Sigmoid colon (tissue), 7 donors: Measurements from ENCODE around the gene TNIK. TPM values are rescaled to one million over a fixed set of nuclear protein-coding genes. Genes with fewer than 3 reads are reported as not detected.

Experiments
- DNase-seq: peaks from one replicate; pipeline ENCODE4 v3.0.0-alpha.2; 2019
- H3K27ac ChIP-seq, 4 donors: fragments of 200-600 bp; sonication (generic); one replicate each; pipeline ENCODE4 v1.5.1; 2016 to 2019; ENCODE audit warnings: mild to moderate bottlenecking in 1 of 4
- H3K27me3 ChIP-seq, 3 donors: fragments of 200-600 bp; sonication (generic); one replicate each; pipeline ENCODE4 v1.5.1; 2019; ENCODE audit warnings: mild to moderate bottlenecking in 1 of 3
- H3K36me3 ChIP-seq, 4 donors: fragments of 200-600 bp; sonication (generic); one replicate each; pipeline ENCODE4 v1.5.1; 2016 to 2019
- H3K4me1 ChIP-seq, 4 donors: fragments of 200-600 bp; sonication (generic); one replicate each; pipeline ENCODE4 v1.5.1; 2017 to 2019
- H3K4me3 ChIP-seq, 4 donors: fragments of 200-600 bp; sonication (generic); one replicate each; pipeline ENCODE4 v1.5.1; 2017 to 2019; ENCODE audit warnings: mild to moderate bottlenecking in 2 of 4, moderate library complexity in 1 of 4
- H3K9me3 ChIP-seq, 4 donors: fragments of 200-600 bp in 3 of 4; sonication (generic) in 3 of 4; one replicate each; pipeline versions ENCODE4 v1.5.1 to v1.6.1; 2013 to 2019
- EP300 ChIP-seq, 4 donors: sonication (generic); formaldehyde crosslinking; IDR thresholded peaks; one replicate each; pipeline ENCODE4 v1.6.1; 2017; ENCODE audit warnings: antibody characterized with exemption in 4 of 4
- POLR2A ChIP-seq, 2 donors: fragments of 450-650 bp; IDR thresholded peaks; one replicate each; pipeline ENCODE4 v1.6.1; 2016; ENCODE audit warnings: antibody characterized with exemption in 2 of 2, mild to moderate bottlenecking in 2 of 2, moderate library complexity in 2 of 2
- POLR2AphosphoS5 ChIP-seq, 4 donors: sonication (generic); formaldehyde crosslinking; IDR thresholded peaks; one replicate each; pipeline ENCODE4 v1.6.1; 2017; ENCODE audit warnings: antibody characterized with exemption in 4 of 4
- WGBS, 2 donors: extraction: QIAGEN DNeasy Blood & Tissue Kit; methylation state at CpG; one replicate each; pipeline ENCODE4 v1.1.7; 2013; 5-methylcytosine and 5-hydroxymethylcytosine counted together
- intact Hi-C: fragments of 100-400 bp; cut with DNase I; formaldehyde crosslinking; loops from one replicate; pipeline ENCODE4 v1.15.1; 2023
- polyA plus RNA-seq, 3 donors: library from polyadenylated mRNA; stranded (reverse); fragments of 200-250 nt; gene quantifications; one replicate each; pipeline ENCODE4 v1.2.3, GENCODE V29; 2013
- total RNA-seq, 4 donors: library from RNA; depleted of rRNA; stranded (reverse); fragments of >200 nt; gene quantifications; one replicate each; pipeline ENCODE4 v1.1.0, GENCODE V29; 2016
- TF ChIP-seq, protein P1 (sequence below), 4 experiments: fragments of 450-650 bp in 3 of 4; fragments of 200-600 bp in 1 of 4; IDR thresholded peaks; one replicate each; pipeline ENCODE4 v1.5.1; 2016 to 2019; ENCODE audit warnings: antibody characterized with exemption in 4 of 4, mild to moderate bottlenecking in 3 of 4, moderate library complexity in 2 of 4
- donor health status: healthy with polysubstance abuse.
- donor health status: Bipolar disorder and iron deficiency.
- donor health status: healthy.

Gene TNIK
- total and polyA plus RNA-seq, 7 donors = 5.4 to 21.3 (median 9.2) TPM

DNA sequence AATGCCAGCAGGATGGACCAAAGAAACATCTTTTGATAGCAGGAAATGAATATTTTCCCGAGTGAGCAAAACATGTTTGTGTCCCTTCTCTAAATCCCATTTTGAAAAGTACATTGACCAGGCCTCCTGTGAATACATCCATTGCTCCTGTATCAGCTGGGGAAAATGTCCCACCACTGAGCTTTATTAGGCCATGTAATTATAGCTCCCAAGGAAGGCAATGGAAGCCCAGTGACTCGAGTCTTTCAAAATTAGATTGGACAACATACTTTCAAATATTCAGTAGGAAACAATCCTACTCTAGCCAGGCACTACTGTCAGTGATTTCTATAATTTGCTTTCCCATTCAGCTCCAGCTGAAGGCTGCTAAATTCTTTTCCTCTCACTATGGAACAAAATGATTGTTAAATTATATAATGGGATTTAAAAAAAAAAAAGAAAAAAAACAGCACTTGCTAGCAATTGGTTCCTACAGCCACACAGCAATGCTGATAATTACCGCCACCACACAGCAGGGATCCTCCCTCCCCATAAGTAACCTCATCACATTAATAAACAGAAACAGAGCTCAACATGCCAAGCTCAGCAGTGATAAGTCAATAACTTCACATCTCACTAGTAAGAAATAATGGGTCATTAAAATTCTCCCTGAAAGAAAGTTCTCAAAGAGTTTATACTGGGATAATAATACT lies 261.3 kb downstream of the TNIK start:
- WGBS, 2 donors = 93 to 97% methylated on average over 3 of the region's 3 CpGs
- H3K27ac ChIP-seq = peak overlapping the region in 1 of 4 donors; percentile 6
- no peaks in the 10 kb centered on the region for H3K9me3 ChIP-seq
- TF ChIP-seq EP300 (IDR thresholded peaks at IDR 0.05) (no peak), POLR2AphosphoS5 (IDR thresholded peaks at IDR 0.05) (no peak), POLR2A (IDR thresholded peaks at IDR 0.05) (no peak)
- TF ChIP-seq, protein P1, sequence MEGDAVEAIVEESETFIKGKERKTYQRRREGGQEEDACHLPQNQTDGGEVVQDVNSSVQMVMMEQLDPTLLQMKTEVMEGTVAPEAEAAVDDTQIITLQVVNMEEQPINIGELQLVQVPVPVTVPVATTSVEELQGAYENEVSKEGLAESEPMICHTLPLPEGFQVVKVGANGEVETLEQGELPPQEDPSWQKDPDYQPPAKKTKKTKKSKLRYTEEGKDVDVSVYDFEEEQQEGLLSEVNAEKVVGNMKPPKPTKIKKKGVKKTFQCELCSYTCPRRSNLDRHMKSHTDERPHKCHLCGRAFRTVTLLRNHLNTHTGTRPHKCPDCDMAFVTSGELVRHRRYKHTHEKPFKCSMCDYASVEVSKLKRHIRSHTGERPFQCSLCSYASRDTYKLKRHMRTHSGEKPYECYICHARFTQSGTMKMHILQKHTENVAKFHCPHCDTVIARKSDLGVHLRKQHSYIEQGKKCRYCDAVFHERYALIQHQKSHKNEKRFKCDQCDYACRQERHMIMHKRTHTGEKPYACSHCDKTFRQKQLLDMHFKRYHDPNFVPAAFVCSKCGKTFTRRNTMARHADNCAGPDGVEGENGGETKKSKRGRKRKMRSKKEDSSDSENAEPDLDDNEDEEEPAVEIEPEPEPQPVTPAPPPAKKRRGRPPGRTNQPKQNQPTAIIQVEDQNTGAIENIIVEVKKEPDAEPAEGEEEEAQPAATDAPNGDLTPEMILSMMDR (IDR thresholded peaks at IDR 0.05) = no peak
- H3K27me3 ChIP-seq = no peaks in the 10 kb centered on the region
- no peak overlapping the region for H3K4me3 ChIP-seq
- H3K4me1 ChIP-seq = peaks cover 0 to 23% (median 14%) of the 10 kb centered on the region in 4 donors
- no peaks in the 10 kb centered on the region for H3K36me3 ChIP-seq
- intact Hi-C loops = loop anchor here (10.0 kb wide), 1 partner anchor 86 kb away; no protein-coding TSS in a partner anchor
- no peak for DNase-seq

GRCh38 chr3:171195686-171196085 lies 264.5 kb downstream of the TNIK start:
- H3K9me3 ChIP-seq = no peaks in the 10 kb centered on the region
- intact Hi-C loops = loop anchor here (10.0 kb wide), 1 partner anchor 89 kb away; no protein-coding TSS in a partner anchor
- H3K4me3 ChIP-seq = no peak overlapping the region
- H3K36me3 ChIP-seq = no peaks in the 10 kb centered on the region
- DNase-seq = no peak
- H3K4me1 ChIP-seq = peaks cover 0 to 18% (median 12%) of the 10 kb centered on the region in 4 donors
- no peaks in the 10 kb centered on the region for H3K27me3 ChIP-seq
- no peak overlapping the region for H3K27ac ChIP-seq
- no peak for TF ChIP-seq EP300 (IDR thresholded peaks at IDR 0.05)
- TF ChIP-seq POLR2AphosphoS5 (IDR thresholded peaks at IDR 0.05) = no peak
- TF ChIP-seq POLR2A (IDR thresholded peaks at IDR 0.05) = no peak
- TF ChIP-seq, protein P1 (IDR thresholded peaks at IDR 0.05) = no peak
- 92 to 98% methylated on average over 1 of the region's 1 CpG for WGBS, 2 donors

GRCh38 chr3:171194965-171195364 lies 265.2 kb downstream of the TNIK start:
- Histone ChIP-seq H3K27me3 (no peaks in the 10 kb centered on the region), H3K9me3 (no peaks in the 10 kb centered on the region), H3K27ac (no peak overlapping the region), H3K4me3 (no peak overlapping the region), H3K4me1 (peaks cover 0 to 18% (median 12%) of the 10 kb centered on the region in 4 donors), H3K36me3 (no peaks in the 10 kb centered on the region)
- DNase-seq = no peak
- 86 to 93% methylated on average over 1 of the region's 1 CpG for WGBS, 2 donors
- TF ChIP-seq EP300 (IDR thresholded peaks at IDR 0.05) (no peak), POLR2A (IDR thresholded peaks at IDR 0.05) (no peak), POLR2AphosphoS5 (IDR thresholded peaks at IDR 0.05) (peak in 1 of 4 donors; percentile 31)
- TF ChIP-seq, protein P1 (IDR thresholded peaks at IDR 0.05) = no peak
- intact Hi-C loops = loop anchor here (10.0 kb wide), 1 partner anchor 90 kb away; no protein-coding TSS in a partner anchor

GRCh38 chr3:171193693-171194092 lies 266.5 kb downstream of the TNIK start:
- intact Hi-C loops = loop anchor here (10.0 kb wide), 1 partner anchor 91 kb away; no protein-coding TSS in a partner anchor
- no peaks in the 10 kb centered on the region for H3K36me3 ChIP-seq
- H3K4me1 ChIP-seq = peaks cover 0 to 18% (median 7%) of the 10 kb centered on the region in 4 donors
- no peak overlapping the region for H3K4me3 ChIP-seq
- TF ChIP-seq POLR2AphosphoS5 (IDR thresholded peaks at IDR 0.05) (no peak), POLR2A (IDR thresholded peaks at IDR 0.05) (no peak), EP300 (IDR thresholded peaks at IDR 0.05) (no peak)
- TF ChIP-seq, protein P1 (IDR thresholded peaks at IDR 0.05) = no peak
- no peaks in the 10 kb centered on the region for H3K27me3 ChIP-seq
- no peak overlapping the region for H3K27ac ChIP-seq
- no peak for DNase-seq
- H3K9me3 ChIP-seq = no peaks in the 10 kb centered on the region
- WGBS, 2 donors = 89 to 99% methylated on average over 1 of the region's 1 CpG
